Stimulated activated CD4-positive, alpha-beta T cell treated with anti-CD3 and anti-CD28 coated beads, Interleukin-2, amount 100 ng/mL, for 4 hours (primary cell): ENCODE data around the gene TEC.

Source experiments
- DNase-seq: peaks from one replicate; pipeline ENCODE4 v3.0.0-alpha.2; 2020; ENCODE audit warnings: low read depth

The TEC gene

GRCh38 chr4:48163746-48164145 lies 105.9 kb downstream of the TEC start:
- no peak for DNase-seq

DNA sequence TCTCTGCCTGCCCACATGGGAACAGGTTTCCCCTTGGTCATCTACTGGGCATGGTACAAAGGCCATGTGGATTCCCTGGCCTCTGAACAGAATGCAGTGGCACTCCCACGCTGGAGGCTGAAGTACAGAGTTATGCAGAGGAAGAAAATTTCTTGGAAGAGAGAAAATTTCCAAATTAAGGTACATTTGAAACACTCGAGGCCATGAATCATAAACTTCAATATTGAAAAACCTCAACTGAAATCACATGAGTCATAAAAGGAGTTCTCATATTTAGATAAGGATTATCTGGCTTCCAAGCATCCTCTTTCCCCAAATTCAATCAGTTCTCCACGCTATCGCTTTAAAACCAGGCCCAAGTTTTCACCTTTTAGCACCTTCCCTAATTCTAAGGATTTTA lies 107.5 kb downstream of the TEC start:
- DNase-seq, result no peak

DNA sequence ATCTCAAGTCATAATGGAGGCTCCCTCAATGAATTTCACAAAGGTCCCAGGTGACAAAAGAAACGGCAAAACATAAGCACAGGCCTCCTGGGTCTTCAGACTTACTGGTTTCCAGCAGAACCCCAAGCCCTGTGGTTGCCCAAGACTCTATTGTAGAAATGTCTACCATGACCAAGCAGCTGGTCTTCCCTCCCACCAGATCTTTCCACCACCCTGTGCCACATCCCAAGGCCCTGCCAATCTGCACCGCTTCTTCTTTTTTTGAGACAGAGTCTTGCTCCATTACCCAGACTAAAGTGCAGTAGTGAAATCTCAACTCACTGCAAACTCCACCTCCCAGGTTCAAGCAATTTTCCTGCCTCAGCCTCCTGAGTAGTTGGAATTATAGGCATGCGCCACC lies 112.4 kb downstream of the TEC start:
- no peak for DNase-seq

DNA sequence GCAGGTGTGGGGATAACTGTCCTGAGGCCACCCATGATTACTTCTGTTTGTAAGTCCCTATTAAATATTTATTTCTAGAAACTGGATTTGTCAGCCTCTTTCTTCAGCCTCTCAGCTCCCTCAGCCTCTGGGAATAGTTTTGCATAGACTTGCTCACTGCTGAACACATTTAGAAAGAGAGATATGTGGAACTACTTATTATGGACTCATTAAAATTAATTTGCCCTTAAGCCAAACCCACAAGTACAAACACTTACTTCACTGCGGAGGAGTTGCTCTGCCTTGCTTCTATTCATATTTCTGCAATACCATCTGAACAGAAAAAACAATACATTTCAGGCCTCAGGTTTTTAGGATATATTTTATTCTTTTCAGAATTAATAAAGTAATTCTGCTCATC lies 113.2 kb downstream of the TEC start:
- no peak for DNase-seq

DNA sequence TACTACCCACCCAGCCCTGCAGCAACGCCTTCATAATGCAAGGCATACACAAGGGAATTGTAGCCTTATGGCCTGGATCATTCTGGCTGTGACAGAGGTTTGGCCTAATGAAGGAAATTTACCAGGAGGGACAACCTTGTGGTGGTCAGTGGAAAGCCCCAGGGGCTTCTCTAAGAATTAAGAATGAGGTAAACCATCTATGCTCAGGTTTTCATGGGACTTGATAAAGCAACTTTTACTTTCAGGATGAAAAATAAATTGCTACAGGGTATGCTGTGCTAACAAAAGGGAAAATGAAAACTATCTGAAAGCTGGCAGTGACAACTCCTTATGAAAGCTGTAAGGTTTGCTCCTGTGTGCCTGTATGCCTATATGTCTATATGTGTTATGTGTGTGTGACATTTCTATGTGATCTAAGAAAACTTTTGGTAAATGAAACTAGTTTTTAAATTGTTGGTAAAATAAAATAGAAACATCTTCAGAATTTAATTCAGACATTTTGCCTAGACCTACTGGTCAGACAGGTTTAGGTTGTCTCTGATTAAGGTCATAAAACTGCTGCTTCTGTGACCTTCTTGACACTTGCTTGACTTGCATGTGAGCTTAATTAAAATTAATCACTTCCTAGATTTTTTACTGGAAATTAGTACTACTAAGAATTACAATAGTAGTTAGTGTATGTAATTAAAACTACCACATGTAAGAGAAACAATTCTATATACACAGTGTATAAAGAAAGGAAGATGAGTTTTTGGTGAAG lies 115.7 kb downstream of the TEC start:
- DNase-seq, result no peak

- DNase-seq, result no peak
Observed at GRCh38 chr4:48152259-48152658, 117.4 kb downstream of the TEC start.

DNA sequence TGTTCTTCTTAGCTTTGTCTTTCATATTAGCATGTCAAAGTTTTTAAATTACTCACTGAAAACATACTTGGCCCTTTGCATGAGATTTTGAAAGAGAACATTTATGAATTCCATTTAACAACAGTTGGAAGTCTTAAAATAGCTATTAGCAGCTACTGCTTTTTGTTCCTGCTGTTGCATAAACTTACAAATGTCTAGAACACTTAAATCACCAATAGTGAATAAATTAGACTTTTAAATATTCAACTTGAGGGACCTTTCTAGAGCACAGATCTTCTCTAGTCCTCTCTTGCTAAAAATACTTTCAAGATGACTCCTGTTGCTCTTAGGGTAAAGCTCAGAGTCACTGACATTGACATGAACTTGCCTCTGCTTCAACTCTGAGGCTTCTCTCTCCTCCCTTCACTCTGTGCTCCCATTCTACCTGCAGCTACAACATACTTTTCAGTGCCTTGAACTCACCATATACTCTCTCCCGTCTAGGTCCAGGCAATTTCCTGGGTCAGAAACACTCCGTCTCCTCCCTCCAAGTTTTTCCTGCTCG lies 119.7 kb downstream of the TEC start:
- DNase-seq, result no peak

DNA sequence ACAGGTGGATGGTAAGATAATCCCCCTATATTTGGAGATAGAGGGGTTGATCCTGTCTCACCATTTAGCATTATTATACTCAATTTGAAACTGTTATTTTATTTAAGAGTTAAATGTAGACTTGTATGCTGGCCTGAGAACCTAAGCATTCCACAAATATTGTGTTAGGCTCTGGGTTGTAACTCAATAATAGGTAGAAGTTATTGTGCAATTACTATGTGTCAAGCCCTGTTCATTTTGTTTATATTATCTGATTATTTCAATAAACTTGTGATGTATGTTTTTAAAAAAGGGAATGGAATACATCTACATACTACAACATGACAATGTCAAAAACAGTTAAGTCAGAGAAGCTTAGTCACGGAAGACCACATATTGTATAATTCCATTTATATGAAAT lies 122.0 kb downstream of the TEC start:
- DNase-seq, result no peak

GRCh38 chr4:48141048-48141447 lies 128.6 kb downstream of the TEC start:
- DNase-seq, result no peak

GRCh38 chr4:48139691-48140090 lies 129.9 kb downstream of the TEC start:
- DNase-seq, result peak; percentile 17

GRCh38 chr4:48138936-48139335 lies 130.7 kb downstream of the TEC start:
- no peak for DNase-seq

GRCh38 chr4:48138511-48138910 lies 131.1 kb downstream of the TEC start:
- no peak for DNase-seq

GRCh38 chr4:48137846-48138245 lies 131.8 kb downstream of the TEC start:
- no peak for DNase-seq

DNA sequence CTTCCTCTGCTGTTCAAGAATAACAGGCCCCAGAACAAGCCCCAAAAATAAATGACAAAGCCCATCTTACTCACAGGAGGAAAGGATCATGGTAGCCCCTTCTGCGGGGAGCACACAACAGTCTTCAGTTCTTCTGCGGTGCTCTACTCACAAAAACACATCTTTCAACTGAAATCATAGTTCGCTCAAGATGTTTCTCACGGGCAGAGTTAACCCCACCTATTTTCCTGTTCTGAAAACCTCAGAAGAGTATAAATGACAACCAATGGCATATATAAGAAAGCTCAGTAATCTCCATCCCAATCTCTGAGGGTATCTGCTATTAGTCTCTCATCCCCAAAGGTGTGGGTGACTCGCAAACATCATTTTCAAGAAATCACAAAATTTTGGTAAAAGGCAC lies 135.6 kb downstream of the TEC start, which contains the start of gene TXK:
TSS of gene TXK (minus strand) at position 170 of the 400 bp plus-strand sequence. CDS start at position 90, 80 bp downstream.
- DNase-seq, result no peak

- DNase-seq, result no peak
Observed at GRCh38 chr4:48133669-48134068, 136.0 kb downstream of the TEC start.

GRCh38 chr4:48131736-48132135 lies 137.9 kb downstream of the TEC start:
- DNase-seq, result no peak

DNA sequence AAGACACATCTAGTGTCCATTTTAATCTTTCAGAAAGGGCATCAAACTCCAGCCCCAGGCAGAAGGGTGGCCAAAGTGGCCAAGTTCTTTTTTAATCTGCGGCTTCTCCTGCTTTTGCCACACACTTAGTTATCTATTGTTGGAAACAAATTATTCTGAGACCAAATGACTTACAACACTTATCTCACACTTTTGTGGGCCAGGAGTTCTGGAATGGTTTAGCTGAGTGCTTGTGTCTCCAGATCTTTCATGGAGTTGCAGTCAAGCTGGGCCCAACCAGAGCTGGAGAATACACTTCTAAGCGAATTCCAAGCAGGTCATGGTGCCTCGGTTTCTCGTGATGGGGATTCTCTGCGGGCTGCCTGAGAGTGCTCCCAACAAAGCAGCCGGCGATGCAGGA lies 139.5 kb downstream of the TEC start:
- DNase-seq, result no peak

GRCh38 chr4:48129307-48130014 lies 140.2 kb downstream of the TEC start:
- peak; percentile 19 for DNase-seq

GRCh38 chr4:48127682-48128404 lies 141.8 kb downstream of the TEC start:
- DNase-seq, result peak; percentile 50

- DNase-seq, result no peak
Observed at GRCh38 chr4:48127231-48127630, 142.4 kb downstream of the TEC start.

DNA sequence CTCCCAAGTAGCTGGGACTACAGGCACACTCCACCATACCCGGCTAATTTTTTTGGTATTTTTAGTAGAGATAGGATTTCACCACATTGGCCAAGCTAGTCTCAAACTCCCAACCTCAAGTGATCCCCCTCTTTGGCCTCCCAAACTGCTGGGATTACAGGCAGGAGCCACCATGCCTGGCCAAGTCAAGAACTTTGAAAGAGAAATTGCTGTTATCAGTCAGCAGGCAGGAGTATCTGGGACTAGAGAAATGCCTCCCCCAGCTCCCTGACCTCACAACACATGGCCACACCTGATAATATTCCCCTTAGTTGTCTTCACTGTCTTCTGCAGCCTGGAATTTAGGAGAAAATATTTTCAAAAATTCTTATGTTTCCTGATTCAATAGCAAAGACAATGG lies 143.0 kb downstream of the TEC start:
- no peak for DNase-seq

DNA sequence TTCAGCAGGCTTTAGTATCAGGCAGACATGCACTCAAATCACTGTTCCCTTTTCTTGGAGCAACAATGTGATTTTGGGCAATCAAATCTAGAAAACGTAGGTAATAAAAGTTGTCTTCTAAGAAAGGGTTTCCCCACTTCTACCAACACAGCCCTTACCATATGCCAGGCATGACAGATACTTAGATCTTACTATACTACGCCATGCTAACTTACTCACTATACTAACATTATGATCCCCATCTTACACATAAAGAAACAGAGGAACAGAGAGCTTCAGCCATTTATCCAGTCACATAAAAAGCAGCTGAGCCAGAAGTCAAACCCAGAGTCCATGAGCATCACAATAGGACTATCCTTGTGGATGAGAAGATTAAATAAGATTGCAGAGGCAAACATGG lies 144.8 kb downstream of the TEC start:
- DNase-seq, result no peak

DNA sequence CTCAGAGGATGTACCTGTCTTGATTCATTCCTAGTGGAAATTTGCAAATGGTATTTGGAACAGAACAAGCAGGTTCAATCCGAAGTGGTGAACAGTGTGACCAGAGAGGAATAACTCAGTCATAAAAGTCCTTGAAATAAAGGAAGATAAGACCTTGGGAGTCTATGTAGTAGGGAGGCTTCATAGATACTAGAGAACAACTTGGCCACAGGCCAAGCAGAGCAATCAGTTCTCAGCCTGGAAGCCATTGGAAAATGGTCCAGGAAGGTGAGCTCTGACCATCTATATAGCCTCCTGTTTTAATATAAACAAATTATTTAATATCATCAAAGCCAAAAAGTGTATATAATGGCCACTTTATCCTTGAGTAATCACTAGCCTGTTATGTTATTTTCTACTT lies 146.9 kb downstream of the TEC start:
- no peak for DNase-seq
